Effector CD4-positive, alpha-beta T cell (primary cell): ENCODE measurements around the gene THRB.

Experiments
- DNase-seq: peaks from one replicate; pipeline ENCODE4 v3.0.0-alpha.2; 2020

The THRB gene

DNA sequence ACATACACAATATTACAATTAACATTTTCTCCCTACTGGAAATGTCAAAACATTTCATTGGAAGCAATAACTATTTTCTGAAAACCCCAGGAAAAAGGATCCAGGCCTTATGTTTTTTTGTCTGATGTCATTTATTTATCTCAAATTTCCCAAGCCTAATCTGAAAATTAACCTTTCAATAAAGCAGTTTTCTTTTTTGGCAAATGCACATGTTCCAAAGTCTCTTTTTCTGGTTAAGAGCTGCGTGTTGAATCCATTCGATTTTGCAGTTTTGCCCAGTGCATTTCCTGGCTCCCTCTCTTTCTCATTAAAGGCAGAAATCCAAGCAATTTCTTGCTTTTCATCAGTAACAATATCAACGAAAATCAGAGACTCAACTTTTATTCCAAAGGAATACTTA, 327.2 kb downstream of the THRB start:
- no peak for DNase-seq

DNA sequence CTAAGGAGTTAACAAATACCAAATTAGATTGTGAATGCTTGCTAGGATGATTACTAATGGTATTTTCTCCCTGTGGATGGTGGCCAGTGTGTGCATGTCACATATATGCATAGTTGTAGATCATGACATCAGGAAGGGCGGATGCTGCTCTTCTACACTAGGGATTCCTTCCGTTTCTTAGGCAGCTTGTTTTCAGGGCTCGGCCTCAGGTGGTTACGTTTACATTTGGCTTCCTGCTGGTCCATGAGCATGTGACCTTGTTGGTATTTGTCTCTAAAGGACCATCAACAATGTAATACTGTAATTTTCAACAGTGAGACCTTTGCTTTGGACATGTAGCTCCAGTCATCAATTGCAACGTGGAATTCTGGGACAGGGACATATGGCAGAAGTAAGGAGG, 328.1 kb downstream of the THRB start:
- DNase-seq, result no peak

DNA sequence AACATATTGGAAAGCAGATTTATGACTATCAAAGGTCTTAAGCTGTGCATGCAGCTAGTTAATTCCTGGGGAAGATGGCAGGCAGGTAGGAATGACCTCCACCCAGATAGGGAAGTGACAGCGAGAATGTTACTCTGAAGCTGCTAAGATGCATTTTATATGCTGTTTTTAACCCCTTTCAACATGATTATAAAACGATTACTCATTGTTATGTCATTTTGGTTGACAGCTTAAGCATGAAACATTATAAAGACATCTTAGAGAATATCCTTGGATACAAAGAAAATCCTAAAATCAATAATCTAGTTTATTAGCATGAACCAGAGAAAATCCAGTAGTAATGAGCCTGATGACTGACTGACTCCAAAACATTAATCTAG, 329.1 kb downstream of the THRB start:
- DNase-seq, result no peak

DNA sequence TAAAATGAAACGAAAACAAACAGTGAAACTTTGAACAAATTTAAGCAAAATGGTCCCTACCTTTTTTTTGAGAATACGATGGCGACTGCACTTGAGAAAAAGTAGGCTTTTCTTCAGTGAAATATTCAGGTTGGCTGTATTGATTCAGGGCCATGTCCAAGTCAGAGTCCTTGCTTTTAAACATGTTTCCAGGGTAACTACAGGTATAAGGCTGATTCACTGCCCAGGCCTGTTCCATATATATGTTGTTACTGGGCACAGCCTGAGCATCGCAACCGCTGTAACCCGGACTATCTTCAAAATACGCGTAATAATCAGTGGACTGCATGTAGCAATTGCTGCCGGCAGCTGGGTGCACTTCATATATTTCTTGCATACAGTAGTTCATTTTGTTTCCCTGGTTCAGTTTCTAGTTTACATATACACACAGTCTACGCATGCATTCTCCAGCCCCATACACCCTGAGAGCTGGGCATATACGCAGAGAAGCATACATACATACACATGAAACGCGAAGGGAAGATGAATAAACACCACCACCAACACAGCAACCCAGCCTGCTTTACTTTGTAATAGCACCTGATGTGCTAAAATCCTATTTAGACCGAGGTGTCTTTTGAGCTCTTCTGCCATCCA, 329.6 kb downstream of the THRB start:
- DNase-seq, result no peak

DNA sequence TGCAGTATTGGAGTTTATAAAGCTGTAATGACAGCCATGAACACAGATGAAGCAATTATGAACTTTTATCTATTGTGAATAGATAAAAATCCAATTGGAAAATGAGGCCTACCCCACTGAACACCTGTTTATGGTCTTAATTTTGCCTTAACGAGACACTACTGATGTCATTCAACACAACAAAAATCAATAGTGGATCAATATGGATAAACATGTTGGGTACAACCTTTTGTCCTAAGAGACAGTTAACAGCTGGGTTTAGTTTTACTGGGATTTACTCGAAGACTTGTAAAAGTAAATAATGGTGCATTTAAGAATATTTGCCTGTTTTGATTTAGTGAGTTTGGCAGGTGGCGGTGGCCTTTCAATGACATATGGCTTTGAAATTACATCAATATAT, 331.7 kb downstream of the THRB start:
- DNase-seq, result no peak

DNA sequence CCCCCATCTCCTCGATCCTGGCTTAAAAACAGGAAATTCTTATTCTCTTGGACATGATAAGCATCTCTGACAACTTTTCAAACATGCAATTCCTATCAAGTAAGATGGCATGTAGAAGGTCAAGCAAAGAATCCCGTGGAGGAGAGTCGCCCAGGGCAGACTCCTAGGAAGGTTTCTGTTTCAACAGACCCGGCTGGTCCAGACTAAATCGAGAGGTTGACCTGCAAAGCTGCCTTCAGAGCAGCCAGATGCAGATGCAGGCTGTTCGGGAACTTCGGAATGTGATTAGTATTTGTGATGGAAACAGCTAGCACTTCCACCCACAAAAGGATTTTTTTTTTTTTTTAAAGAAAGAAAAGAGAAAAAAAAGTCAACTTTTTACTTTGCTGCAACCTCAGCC, 332.8 kb downstream of the THRB start:
- DNase-seq, result no peak

DNA sequence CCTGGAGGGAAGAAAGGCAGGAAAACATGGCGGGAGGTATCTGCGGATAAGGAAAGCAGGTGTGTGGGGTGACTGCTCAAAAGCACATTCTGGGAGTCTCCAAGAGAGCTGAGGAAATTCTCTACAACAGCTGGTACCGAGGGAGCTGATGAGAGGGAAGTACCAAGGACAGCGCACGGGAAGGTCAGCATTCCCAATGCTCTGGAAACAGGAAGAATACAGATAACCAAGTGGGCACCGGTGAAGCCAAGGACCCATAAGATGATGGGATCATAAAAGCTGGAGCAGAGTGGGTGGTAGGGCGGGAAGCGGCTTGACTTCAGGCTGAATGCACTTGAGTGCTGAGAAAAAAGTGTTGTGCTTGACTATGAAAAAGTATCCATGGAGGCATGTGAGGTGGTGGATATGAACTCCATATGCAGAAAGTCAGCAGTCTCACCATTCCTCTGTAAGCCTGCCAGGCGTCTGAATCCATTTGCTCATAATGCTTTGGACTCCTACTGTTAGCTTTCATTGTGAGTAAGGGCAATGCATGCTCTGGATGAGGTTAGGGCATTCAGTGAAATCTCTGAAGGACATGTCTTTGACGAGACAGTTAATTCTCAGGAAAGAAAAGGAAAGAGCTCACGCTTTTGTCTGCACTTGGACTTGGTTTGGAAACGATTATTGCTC, 334.1 kb downstream of the THRB start:
- DNase-seq, result no peak

DNA sequence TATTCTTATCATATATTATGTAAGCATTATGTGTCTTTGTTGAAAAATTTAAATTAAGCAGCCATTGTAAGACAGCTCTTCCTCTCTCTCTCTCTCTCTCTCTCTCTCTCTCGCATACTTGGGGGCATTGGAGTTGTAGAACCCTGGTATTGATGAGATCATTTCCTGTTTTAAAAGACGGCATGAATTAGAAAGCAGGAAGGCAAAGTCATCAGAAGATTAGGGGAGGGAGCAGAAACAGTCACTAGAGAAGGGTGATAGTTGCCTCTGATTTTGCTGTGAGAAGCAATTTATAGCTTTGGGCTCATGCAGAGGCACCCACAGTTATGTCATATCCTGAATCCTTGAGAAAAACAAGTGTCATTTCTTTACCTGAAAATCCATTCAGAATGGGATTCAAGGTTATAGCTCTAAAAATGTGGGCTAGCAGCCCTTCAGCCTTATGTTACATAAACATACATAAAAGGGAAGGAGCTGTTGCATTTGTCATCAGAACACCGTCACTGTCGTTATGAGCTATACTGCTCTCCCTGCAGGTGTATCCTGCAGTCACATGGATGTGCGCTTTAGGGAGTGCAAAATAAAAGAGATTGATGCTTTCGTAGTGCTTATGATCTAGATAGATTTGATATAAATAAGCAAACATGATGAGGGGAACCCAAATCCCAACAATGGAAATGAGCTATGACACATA, 335.7 kb downstream of the THRB start:
- DNase-seq, result no peak

DNA sequence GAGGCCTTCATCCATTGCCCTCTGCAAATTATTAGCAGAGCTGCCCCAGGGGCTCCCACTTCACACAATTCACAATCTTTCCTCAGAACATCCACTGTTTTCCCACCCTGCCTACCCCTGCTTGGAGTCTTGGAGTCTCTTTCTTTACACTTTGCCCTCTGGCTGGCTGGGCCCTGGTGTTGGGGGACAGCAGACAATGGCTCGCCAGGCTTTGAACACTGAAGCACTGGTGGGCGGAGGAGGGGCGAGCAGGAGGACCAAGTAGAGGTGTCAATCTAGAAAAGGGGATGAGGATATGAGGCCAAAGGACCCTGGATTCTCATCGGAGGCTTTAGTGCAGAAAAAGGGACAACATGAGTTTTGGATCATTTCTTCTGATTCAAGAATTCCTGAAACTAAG, 337.5 kb downstream of the THRB start:
- DNase-seq, result no peak

DNA sequence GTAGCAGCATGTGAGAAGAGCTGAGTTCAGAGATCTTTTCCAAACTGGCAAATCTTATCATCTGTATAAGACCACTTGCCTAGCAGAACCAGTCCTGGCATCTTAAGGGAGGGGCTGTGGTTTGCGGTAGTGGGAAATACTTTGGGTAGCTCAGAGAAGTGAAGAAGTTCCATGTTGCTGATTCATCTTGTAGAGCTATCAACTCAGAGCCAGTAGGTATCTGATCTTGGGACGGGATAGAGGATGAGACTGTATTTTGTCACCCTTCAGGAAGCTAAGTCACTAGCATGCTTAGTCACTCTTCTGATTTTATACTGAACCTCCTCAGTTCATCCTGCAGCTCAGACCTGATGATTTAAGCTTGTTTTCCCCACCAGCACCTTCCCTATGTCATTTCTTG, 338.2 kb downstream of the THRB start:
- no peak for DNase-seq

DNA sequence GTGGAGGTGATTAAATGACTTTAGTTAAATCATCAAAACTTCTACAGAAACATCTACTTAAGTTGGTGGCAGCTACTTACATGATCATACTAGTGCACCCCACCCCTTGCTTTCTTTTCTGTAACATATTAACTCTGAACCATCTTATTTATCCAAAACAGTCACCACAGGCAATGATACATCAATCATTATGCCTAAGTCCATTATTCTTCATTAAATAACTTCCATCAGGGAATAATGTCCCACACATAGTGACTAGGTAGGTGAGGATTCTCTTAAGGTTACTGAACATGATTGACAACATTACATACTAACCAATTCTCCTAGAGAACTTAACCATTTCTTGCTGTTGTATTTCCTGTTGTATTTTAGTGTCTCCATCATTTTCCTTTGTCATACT, 339.4 kb downstream of the THRB start:
- DNase-seq, result no peak

DNA sequence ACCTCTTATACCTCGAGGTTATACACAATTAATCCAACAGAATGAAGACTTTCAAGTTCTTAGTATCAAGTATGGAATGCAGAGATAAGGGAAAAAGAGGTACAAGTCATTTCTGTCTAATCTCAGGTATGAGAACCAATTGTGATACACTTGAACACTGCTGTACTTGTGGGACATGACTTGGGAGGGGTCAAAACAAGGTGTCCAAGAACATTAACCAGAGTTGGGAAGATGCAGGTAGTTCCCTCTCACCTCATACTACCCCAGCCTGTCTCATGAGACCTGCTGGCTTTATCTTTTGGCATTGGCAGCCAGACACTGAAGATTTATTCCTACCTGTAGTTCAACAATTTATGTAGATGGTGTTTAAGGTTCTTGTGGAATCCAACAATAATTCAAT, 339.9 kb downstream of the THRB start:
- no peak for DNase-seq

DNA sequence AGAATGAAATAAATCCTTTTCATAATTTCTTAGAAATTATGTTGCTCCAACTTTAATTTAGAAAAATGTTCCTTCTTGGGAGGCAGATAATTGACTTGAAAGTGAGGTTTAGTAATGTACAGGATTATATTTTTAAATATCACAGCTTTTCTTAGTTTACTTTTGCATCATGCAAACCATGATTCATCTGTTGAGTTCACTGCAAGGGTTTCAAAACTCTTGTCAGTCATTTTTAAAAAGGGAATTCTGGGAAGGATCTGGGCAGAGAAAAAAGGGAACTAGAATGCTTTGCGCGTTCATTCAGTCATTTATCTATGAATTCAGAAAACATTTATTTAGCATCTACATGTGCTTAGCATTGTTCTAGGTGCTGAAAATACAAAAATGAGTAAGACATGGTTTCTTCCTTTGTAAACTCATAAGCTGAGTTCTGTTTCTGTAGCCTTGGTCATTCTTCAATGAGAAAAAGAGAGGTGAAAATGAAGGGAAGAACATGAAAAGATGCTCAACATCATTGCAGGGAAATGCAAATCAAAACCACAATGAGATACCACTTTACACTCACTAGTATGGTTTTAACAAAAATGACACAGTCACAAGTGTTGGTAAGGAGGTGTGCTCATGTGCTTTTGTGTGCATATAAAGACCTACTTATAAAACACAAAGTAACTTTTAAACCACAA, 340.5 kb downstream of the THRB start:
- no peak for DNase-seq

DNA sequence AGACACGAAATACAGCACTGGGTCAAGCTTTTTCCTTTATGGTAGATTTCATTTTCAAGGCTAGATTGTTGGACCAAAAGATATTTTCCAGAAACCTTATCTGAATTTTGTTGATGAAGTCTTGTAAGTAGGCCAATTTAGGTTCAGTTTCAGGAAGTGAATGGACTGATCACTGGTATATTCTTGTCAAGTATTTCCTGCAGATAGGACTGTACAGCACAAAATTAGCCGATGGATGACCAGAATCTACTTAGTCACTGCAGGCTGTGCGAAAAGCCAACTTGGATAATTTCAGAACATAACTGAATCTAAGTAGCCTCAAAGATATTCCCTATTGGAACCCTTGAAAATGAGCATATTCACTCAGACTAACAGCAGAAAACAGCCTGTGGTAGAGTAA, 343.1 kb downstream of the THRB start:
- no peak for DNase-seq

DNA sequence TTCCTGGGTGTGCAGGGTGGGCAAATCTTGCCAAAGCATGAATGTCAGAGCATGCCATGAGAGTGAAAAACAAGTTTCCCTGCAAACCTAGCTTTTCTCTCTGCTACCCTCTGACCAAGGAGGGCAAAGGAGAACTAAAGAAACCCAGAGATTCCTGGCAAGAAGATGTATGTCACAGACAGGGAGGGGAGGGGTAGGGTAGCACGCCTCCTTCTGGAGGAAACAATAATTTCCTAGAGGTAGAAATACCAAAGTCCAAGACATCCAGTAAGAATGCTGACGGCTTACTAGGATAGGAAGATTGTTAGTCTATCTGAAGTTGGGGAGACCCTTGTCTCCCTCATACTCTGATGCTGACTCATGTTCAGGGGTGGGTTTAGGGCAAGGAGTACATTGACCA, 345.6 kb downstream of the THRB start:
- DNase-seq, result no peak

DNA sequence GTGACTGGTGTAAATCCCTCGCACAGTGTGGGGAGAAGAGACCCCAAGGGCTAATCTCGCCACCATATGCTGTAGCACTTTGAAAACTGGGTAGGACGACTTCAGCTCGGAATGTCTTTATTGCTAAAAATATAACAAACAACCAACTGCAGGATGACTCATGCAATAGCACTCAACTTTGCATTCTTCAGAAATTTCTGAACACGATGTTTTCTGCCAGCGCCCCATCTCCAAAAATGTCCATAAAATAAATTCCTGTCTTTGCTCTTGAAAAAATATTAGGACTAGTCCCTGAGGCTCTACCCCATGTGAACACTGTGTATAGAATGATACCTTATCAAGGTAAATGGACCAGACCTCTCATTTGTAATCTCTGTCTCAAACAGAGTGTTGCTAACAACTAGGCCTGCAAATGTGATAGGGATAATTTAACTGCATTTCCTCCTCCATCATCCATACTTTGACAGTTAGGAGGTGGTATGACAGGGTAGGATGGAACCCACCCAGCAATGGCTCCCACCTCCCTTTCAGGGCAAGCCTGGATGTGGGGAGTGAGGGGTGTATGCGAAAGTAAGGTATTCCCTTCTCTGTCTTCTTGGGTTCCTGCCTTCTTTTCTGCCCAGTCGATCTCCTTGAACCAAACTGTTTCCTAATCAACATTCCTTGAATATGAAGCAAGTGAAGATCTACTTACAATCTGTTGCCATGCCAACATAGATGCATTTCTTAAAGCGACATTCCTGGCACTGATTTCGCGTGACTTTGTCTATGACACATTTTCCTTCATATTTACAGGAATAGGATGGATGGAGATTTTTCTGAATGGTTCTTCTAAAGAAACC, 348.4 kb downstream of the THRB start:
- no peak for DNase-seq

DNA sequence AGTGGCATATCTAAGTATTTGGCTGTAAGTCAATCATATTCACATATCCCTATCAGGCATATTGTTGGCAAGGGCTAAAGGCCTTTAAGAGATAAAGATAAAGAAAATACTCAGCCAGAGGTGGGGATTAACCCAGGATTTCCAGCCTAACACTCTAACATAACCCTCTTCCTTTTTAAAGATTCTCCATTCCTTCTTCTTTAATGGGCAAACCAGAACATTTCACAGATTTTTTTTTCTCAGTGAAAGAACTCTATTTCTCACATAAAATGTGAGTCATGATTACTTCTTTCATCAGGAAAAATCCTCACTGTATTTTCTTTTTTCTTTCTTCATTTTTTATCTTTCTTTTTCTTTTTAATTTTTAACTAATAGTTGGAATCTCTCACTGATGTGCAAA, 349.2 kb downstream of the THRB start:
- no peak for DNase-seq

DNA sequence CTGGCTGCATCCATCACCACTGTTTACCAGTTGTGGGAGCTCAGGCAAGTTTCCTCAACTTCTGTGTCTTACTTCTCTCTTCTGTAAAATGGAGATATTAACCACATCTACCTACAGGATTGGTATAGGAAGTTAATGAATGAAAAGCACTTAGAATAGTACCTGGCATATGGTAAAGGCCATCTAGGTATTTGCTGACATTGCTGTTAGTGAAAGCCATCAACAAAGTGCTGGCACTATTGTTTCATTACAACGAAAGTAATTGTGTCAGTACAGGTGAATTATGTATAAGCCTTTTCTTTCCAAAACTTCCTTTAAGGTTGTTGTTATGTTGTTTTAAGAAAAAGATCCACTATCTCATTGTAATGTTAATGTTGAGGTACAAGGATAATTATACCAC, 352.5 kb downstream of the THRB start:
- DNase-seq, result no peak

DNA sequence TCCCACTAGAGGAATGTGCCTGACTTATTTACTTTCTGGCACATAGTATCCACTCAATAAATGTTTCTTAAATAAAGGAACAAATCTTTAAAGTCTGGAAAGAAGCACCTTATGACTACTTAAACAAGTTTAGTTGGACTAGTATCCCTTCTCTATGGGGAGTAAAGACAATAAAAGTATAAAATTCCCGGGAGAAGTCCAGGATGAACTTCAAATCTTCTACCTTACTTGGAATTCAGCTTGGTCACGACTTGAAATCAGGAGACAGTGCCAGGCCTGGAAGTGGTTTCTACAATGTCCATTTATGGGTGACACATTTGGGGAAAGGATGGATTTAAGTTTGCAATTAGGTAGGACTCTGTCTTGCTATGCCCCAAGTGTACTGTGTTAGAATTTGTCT, 353.1 kb downstream of the THRB start:
- DNase-seq, result no peak

DNA sequence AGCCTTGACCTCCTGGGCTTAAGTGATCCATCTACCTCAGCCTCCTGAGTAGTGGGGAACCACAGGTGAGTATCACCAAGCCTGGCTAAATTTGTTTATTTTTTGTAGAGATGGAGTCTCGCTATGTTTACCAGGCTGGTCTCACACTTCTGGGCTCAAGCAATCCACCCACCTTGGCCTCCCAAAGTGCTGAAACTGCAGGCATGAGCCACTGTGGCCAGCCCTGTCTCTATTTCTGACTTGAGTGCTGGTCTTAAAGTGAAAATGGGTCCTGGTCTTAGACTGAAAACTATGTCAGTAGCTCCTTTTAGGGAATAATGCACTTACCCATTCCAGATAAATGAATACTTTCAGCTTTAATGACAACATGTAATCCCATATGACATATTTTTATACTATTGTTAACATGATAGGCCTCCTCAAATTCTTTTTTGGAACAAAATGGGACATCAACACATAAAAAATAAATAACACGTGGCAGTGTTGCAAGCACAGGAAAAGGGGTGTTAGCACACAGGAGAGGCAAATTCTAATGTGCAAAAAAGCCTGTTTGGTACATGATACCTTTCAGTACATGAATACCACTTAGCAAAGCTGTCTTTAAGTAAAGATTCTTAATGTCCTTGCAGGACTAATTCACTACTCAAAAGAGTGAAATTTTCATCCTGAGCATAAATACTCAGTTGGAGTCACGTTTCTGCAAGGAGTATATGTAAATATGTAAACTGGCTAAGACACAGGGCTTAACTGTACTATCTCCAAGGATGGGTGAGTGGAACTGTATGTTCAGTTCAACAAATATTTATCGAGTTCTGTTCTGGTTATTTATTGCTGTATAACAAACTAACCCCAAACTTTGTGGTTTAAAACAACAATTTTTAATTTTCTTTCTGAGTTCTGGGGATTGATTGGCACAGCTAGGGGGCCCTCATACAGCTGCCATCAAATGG, 354.9 kb downstream of the THRB start:
- no peak for DNase-seq

DNA sequence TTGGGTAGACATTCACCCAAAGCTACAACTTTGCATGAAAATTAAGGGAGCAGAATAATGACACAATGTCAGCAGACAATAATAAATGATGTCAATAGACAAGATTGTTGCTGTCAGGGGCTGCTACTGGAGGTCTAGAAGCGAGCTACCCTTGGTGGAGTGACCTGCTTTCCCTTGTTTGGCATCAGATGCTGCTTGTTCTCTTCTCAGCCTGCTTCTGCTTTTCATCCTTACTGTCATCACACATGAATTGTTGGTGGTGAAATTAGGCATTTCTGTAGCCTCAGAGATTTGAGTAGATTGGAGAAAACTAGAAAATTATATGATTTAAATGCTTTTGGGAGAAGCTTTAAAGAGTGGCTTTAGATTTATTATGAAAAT, 355.8 kb downstream of the THRB start:
- DNase-seq, result no peak
